ENCODE data around the gene ARSD. TPM values are rescaled to one million over a fixed set of nuclear protein-coding genes. Genes with fewer than 3 reads are reported as not detected.

Gene ARSD
- polyA plus RNA-seq, 1 of the 3 experiments (the other 2 are of a cell fraction), result 19.8 TPM

GRCh38 chrX:2879670-2880069, 49.5 kb downstream of the ARSD start:
- 24% methylated on average over 1 of the region's 1 CpG for WGBS (ENCODE audit: low lambda C conversion rate)
- Histone ChIP-seq H3K79me2 (ENCODE audit: insufficient read depth) (no peaks in the 10 kb centered on the region), H3K27ac (ENCODE audit: low read depth in 2 of 2, low read length in 1 of 2) (no peak overlapping the region), H3K27me3 (ENCODE audit: insufficient read depth) (no peaks in the 10 kb centered on the region; the same call in 1 of the 2 replicates), H3K36me3 (replicated peaks in 1 of 2; ENCODE audit: control insufficient read depth in 1 of 2, insufficient read depth in 2 of 2, low read length in 1 of 2) (no peaks in the 10 kb centered on the region), H3K4me2 (no peak overlapping the region), H3F3A (replicated peaks; ENCODE audit: insufficient read depth) (no peaks in the 10 kb centered on the region), H4K20me1 (ENCODE audit: insufficient read depth) (no peaks in the 10 kb centered on the region), H3K9me3 (no peaks in the 10 kb centered on the region), H2AFZ (ENCODE audit: low read depth) (no peak overlapping the region), H3K4me1 (ENCODE audit: control insufficient read depth in 1 of 2, insufficient read depth in 2 of 2, low read depth in 1 of 2, low read length in 1 of 2) (no peaks in the 10 kb centered on the region), H3K4me3 (ENCODE audit: low read depth in 2 of 2, low read length in 1 of 2) (no peak overlapping the region), H3K9ac (no peak overlapping the region), H3K9me2 (no peaks in the 10 kb centered on the region)
- ChIA-PET CTCF (no interaction called here), POLR2A (no interaction called here)
- TF ChIP-seq POLR2AphosphoS5 (IDR thresholded peaks at IDR 0.05; ENCODE audit: low read depth, low read length), result no peak
- no peak for TF ChIP-seq MEF2A (IDR thresholded peaks at IDR 0.05; ENCODE audit: borderline replicate concordance, low read depth)
- no peak for TF ChIP-seq SIN3A (IDR thresholded peaks at IDR 0.05; ENCODE audit: borderline replicate concordance, low read depth, low read length)
- TF ChIP-seq CHD2 (IDR thresholded peaks at IDR 0.05; ENCODE audit: low read length, partially characterized antibody), result no peak
- no peak for TF ChIP-seq FOXM1 (IDR thresholded peaks at IDR 0.05; ENCODE audit: low read depth)
- TF ChIP-seq MAX (IDR thresholded peaks at IDR 0.05; ENCODE audit: low read depth), result no peak
- TF ChIP-seq FOSL2 (IDR thresholded peaks at IDR 0.05; ENCODE audit: borderline replicate concordance, low read depth), result no peak
- no peak for TF ChIP-seq EZH2phosphoT487 (IDR thresholded peaks at IDR 0.05; ENCODE audit: borderline replicate concordance, low read depth)
- no peak for TF ChIP-seq TEAD4 (IDR thresholded peaks at IDR 0.05; ENCODE audit: borderline replicate concordance, insufficient read depth)
- no peak for TF ChIP-seq GATA2 (CRISPR knock-in tag; IDR thresholded peaks at IDR 0.05)
- no peak for TF ChIP-seq REST (IDR thresholded peaks at IDR 0.05; ENCODE audit: low read depth, low read length)
- TF ChIP-seq GABPA (IDR thresholded peaks at IDR 0.05; ENCODE audit: low read depth), result no peak
- no peak for TF ChIP-seq TAF1 (IDR thresholded peaks at IDR 0.05; ENCODE audit: borderline replicate concordance, low read depth, low read length)
- no peak for TF ChIP-seq MXI1 (IDR thresholded peaks at IDR 0.05; ENCODE audit: low read depth, low read length)
- no peak for TF ChIP-seq USF1 (IDR thresholded peaks at IDR 0.05; ENCODE audit: borderline replicate concordance, low read depth)
- TF ChIP-seq RCOR1 (IDR thresholded peaks at IDR 0.05; ENCODE audit: low read length), result no peak
- TF ChIP-seq SMC3 (IDR thresholded peaks at IDR 0.05; ENCODE audit: low read depth, low read length), result no peak
- TF ChIP-seq RAD21 (IDR thresholded peaks at IDR 0.05; ENCODE audit: low read length), result no peak
- no peak for TF ChIP-seq RXRA (IDR thresholded peaks at IDR 0.05; ENCODE audit: borderline replicate concordance, low read depth)
- TF ChIP-seq RFX5 (IDR thresholded peaks at IDR 0.05; ENCODE audit: low read length), result no peak
- no peak for DNase-seq

All from SK-N-SH (cell line).